ENCODE data around the gene AFG1L. TPM values are rescaled to one million over a fixed set of nuclear protein-coding genes. Genes with fewer than 3 reads are reported as not detected.
"Not testable (repeated sequence)": the region's sequence is repeated elsewhere in the genome, so short reads cannot be mapped to it uniquely, and the experiment has no call there.

AFG1L gene
- total and polyA plus RNA-seq, 11 donors = 1.9 to 16.6 (median 10.9) TPM

GRCh38 chr6:108380876-108381275 lies 86.0 kb downstream of the AFG1L start:
- intact Hi-C loops (cut with DNase I) = no loop called here

GRCh38 chr6:108383981-108384380 lies 89.1 kb downstream of the AFG1L start:
- no peaks in the 10 kb centered on the region for H3K9me3 ChIP-seq
- no peak for ATAC-seq
- 93 to 100% (median 99%) methylated on average over 1 of the region's 1 CpG for WGBS, 4 donors
- H3K36me3 ChIP-seq = peaks cover 0 to 5% (median 0%) of the 10 kb centered on the region in 9 donors
- TF ChIP-seq POLR2A (IDR thresholded peaks at IDR 0.05) = no peak
- TF ChIP-seq CTCF (IDR thresholded peaks at IDR 0.05) = no peak
- no peaks in the 10 kb centered on the region for H3K27me3 ChIP-seq
- H3K4me1 ChIP-seq = no peaks in the 10 kb centered on the region
- DNase-seq = no peak
- H3K4me3 ChIP-seq = no peak overlapping the region
- intact Hi-C loops (cut with DNase I) = no loop called here
- H3K27ac ChIP-seq = no peak overlapping the region

More at GRCh38 chr6:108380876-108381275, 86.0 kb downstream of the AFG1L start:
- ATAC-seq = no peak
- no peak for TF ChIP-seq POLR2A (IDR thresholded peaks at IDR 0.05)
- no peak for TF ChIP-seq CTCF (IDR thresholded peaks at IDR 0.05)
- Histone ChIP-seq H3K4me1 (no peaks in the 10 kb centered on the region), H3K27me3 (no peaks in the 10 kb centered on the region), H3K36me3 (peaks cover 0 to 5% (median 0%) of the 10 kb centered on the region in 9 donors), H3K27ac (no peak overlapping the region), H3K9me3 (peaks cover 0 to 6% (median 0%) of the 10 kb centered on the region in 12 donors), H3K4me3 (no peak overlapping the region)
- 86 to 92% (median 87%) methylated on average over 3 of the region's 3 CpGs for WGBS, 4 donors
- no peak for DNase-seq

- H3K36me3 ChIP-seq; H3K4me1 ChIP-seq; H3K9me3 ChIP-seq; H3K27me3 ChIP-seq; H3K27ac ChIP-seq; intact Hi-C loops (cut with DNase I); DNase-seq; H3K4me3 ChIP-seq; ATAC-seq: not testable (repeated sequence)
- 85 to 96% (median 92%) methylated on average over 4 of the region's 4 CpGs for WGBS, 4 donors
Observed at GRCh38 chr6:108389190-108389589, 94.3 kb downstream of the AFG1L start.

GRCh38 chr6:108395297-108395696 lies 100.4 kb downstream of the AFG1L start:
- H3K27me3 ChIP-seq = no peaks in the 10 kb centered on the region
- intact Hi-C loops (cut with DNase I) = loop anchor here in 1 of 10 donors (10.0 kb wide), 1 partner anchor 70 kb away; no protein-coding TSS in a partner anchor
- no peak overlapping the region for H3K27ac ChIP-seq
- no peaks in the 10 kb centered on the region for H3K9me3 ChIP-seq
- WGBS, 4 donors = 91 to 100% (median 98%) methylated on average over 2 of the region's 2 CpGs
- H3K4me1 ChIP-seq = no peaks in the 10 kb centered on the region
- no peak overlapping the region for H3K4me3 ChIP-seq
- DNase-seq (no peak), ATAC-seq (no peak)
- TF ChIP-seq CTCF (IDR thresholded peaks at IDR 0.05) (no peak), POLR2A (IDR thresholded peaks at IDR 0.05) (no peak)
- H3K36me3 ChIP-seq = no peaks in the 10 kb centered on the region

- WGBS, 4 donors = 31 to 35% (median 33%) methylated on average over 3 of the region's 3 CpGs
- Histone ChIP-seq H3K9me3 (no peaks in the 10 kb centered on the region), H3K4me1 (peaks cover 0 to 17% (median 5%) of the 10 kb centered on the region in 12 donors), H3K27ac (peak overlapping the region in 4 of 12 donors; percentile 0 to 43 (median 26)), H3K4me3 (no peak overlapping the region), H3K27me3 (no peaks in the 10 kb centered on the region), H3K36me3 (no peaks in the 10 kb centered on the region)
- intact Hi-C loops (cut with DNase I) = no loop called here
- TF ChIP-seq CTCF (IDR thresholded peaks at IDR 0.05) (no peak), POLR2A (IDR thresholded peaks at IDR 0.05) (no peak)
- DNase-seq = no peak
- no peak for ATAC-seq
Observed at GRCh38 chr6:108403236-108403635, 108.4 kb downstream of the AFG1L start.

All from heart left ventricle (tissue), 16 donors.